ENCODE results near the gene DCTN2. TPM values are rescaled to one million over a fixed set of nuclear protein-coding genes. Genes with fewer than 3 reads are reported as not detected.
"Not testable (repeated sequence)": the region's sequence is repeated elsewhere in the genome, so short reads cannot be mapped to it uniquely, and the experiment has no call there.

DCTN2 gene
- total RNA-seq, 2 experiments from 2014 or later: 39.6 TPM

DNA sequence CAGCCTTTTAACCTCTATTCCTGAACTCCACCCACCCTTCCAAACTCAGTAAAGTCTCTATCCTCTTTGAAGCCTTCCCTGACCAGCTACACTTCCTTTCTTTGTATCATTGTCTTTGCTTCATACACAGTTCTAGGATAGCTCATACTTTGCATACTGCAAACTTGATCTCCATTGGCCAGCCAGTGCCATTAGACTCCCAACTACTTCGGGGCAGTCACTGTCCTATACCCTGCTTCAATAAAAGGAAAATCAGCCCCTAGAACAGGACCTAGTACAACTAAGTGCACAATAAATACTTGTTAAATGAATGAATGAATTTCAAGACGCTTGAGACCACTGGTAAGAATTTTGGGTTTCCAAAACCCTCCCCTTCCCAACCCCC is 43.5 kb upstream of the DCTN2 start:
- no peaks in the 10 kb centered on the region for H3K27me3 Mint-ChIP-seq
- TF ChIP-seq, protein P1, sequence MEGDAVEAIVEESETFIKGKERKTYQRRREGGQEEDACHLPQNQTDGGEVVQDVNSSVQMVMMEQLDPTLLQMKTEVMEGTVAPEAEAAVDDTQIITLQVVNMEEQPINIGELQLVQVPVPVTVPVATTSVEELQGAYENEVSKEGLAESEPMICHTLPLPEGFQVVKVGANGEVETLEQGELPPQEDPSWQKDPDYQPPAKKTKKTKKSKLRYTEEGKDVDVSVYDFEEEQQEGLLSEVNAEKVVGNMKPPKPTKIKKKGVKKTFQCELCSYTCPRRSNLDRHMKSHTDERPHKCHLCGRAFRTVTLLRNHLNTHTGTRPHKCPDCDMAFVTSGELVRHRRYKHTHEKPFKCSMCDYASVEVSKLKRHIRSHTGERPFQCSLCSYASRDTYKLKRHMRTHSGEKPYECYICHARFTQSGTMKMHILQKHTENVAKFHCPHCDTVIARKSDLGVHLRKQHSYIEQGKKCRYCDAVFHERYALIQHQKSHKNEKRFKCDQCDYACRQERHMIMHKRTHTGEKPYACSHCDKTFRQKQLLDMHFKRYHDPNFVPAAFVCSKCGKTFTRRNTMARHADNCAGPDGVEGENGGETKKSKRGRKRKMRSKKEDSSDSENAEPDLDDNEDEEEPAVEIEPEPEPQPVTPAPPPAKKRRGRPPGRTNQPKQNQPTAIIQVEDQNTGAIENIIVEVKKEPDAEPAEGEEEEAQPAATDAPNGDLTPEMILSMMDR (IDR thresholded peaks at IDR 0.05): no peak
- Histone ChIP-seq H3K27me3 (ENCODE audit: control insufficient read depth in 1 of 2, insufficient read depth in 2 of 2, low read length in 2 of 2) (peaks cover 0 to 10% of the 10 kb centered on the region in 2 experiments), H3K36me3 (ENCODE audit: insufficient read depth, low read length) (peaks cover 24% of the 10 kb centered on the region), H3K27ac (ENCODE audit: low read depth in 1 of 2, low read length in 2 of 2) (peak overlapping the region; percentile 53 to 67), H3K4me1 (ENCODE audit: insufficient read depth, low read length) (peaks cover 30% of the 10 kb centered on the region), H3K4me3 (ENCODE audit: low read length) (peak overlapping the region; percentile 99), H3K9me3 (ENCODE audit: control insufficient read depth in 1 of 2, insufficient read depth in 1 of 2, low read length in 2 of 2) (no peaks in the 10 kb centered on the region)
- ChIA-PET CTCF (no interaction called here), POLR2A (interaction anchor here (0.7 to 2.0 kb wide), 4 partner anchors 13 to 110 kb away, joined by 3 to 7 read pairs (median 4); partner anchors contain the start of genes ARHGEF25 and B4GALNT1)
- H3K36me3 Mint-ChIP-seq (ENCODE audit: low read depth): peaks cover 34% of the 10 kb centered on the region
- ATAC-seq (ENCODE audit: poor library complexity) (no peak), DNase-seq (no peak)
- H3K4me1 Mint-ChIP-seq (ENCODE audit: low read depth): peaks cover 39% of the 10 kb centered on the region
- H3K4me3 Mint-ChIP-seq: peak overlapping the region; percentile 91
- peak overlapping the region; percentile 84 for H3K27ac Mint-ChIP-seq
- H3K9me3 Mint-ChIP-seq: no peaks in the 10 kb centered on the region
- intact Hi-C loops (cut with DNase I, micrococcal nuclease): loop anchor here in 1 of 2 experiments (2.0 to 5.0 kb wide), 2 partner anchors 44 to 102 kb away; partner anchors contain the start of genes DCTN2 and OS9

DNA sequence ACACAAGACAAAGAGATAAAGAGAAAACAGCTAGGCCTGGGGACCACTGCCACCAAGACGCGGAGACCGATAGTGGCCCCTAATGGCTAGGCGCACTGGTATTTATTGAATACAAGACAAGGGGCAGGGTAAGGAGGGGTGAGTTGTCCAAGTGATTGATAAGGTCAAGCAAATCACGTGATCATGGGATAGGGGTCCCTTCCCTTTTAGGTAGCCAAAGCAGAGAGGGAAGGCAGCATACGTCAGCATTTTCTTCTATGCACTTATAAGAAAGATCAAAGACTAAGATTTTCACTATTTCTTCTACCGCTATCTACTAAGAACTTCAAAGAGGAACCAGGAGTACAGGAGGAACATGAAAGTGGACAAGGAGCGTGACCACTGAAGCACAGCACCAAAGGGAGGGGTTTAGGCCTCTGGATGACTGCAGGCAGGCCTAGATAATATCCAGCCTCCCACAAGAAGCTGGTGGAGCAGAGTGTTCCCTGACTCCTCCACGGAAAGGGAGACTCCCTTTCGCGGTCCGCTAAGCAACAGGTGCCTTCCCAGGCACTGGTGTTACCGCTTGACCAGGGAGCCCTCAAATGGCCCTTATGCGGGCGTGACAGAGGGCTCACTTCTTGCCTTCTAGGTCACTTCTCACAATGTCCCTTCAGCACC is 42.1 kb upstream of the DCTN2 start:
- not testable (repeated sequence) for DNase-seq

DNA sequence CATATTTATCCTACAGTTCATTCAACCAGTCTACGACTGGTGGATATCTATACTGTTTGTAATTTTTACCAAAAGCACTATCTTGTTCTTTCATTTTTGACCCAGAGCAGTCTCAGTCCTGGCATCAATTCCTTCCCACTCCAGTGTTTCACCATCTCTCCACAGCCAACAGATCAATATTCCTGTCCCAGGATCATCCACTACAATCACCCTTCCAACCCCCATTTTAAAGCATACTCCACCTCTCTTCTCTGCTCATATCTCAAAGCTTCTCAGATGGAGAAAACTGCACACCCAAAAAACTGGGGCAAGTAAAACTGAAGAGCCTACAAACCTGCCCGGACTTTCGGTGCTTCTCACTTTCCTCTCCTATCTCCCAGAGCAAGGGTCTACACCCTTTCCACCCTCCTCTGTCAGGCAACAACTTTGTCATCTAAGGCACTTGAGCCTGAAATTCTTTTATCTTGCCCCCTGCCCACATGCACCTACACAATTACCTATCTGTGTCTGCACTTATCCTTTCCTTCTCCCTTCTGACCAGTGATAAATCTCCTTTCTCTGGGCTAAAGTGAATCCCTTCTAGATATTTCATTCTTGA is 39.9 kb upstream of the DCTN2 start:
- H3K27ac Mint-ChIP-seq: no peak overlapping the region
- ATAC-seq (ENCODE audit: poor library complexity) (no peak), DNase-seq (no peak)
- Histone ChIP-seq H3K27ac (ENCODE audit: low read depth in 1 of 2, low read length in 2 of 2) (no peak overlapping the region), H3K4me1 (ENCODE audit: insufficient read depth, low read length) (peaks cover 26% of the 10 kb centered on the region), H3K36me3 (ENCODE audit: insufficient read depth, low read length) (no peaks in the 10 kb centered on the region), H3K4me3 (ENCODE audit: low read length) (no peak overlapping the region), H3K9me3 (ENCODE audit: control insufficient read depth in 1 of 2, insufficient read depth in 1 of 2, low read length in 2 of 2) (no peaks in the 10 kb centered on the region), H3K27me3 (ENCODE audit: control insufficient read depth in 1 of 2, insufficient read depth in 2 of 2, low read length in 2 of 2) (peaks cover 0 to 10% of the 10 kb centered on the region in 2 experiments)
- H3K27me3 Mint-ChIP-seq: peaks cover 15% of the 10 kb centered on the region
- TF ChIP-seq, protein P1 (IDR thresholded peaks at IDR 0.05): no peak
- ChIA-PET POLR2A (no interaction called here), CTCF (interaction anchor here (1.4 kb wide), 1 partner anchor 41 kb away, joined by 4 read pairs; no protein-coding TSS in a partner anchor)
- no peak overlapping the region for H3K4me3 Mint-ChIP-seq
- intact Hi-C loops (cut with DNase I, micrococcal nuclease): no loop called here
- H3K9me3 Mint-ChIP-seq: no peaks in the 10 kb centered on the region
- peaks cover 16% of the 10 kb centered on the region for H3K4me1 Mint-ChIP-seq (ENCODE audit: low read depth)
- peaks cover 3% of the 10 kb centered on the region for H3K36me3 Mint-ChIP-seq (ENCODE audit: low read depth)

More for the DNA sequence above, 42.1 kb upstream of the DCTN2 start:
- Mint-ChIP-seq H3K4me1 (ENCODE audit: low read depth) (peaks cover 37% of the 10 kb centered on the region), H3K36me3 (ENCODE audit: low read depth) (peaks cover 23% of the 10 kb centered on the region)
- H3K27me3 ChIP-seq (ENCODE audit: control insufficient read depth in 1 of 2, insufficient read depth in 2 of 2, low read length in 2 of 2); H3K27me3 Mint-ChIP-seq; H3K9me3 ChIP-seq (ENCODE audit: control insufficient read depth in 1 of 2, insufficient read depth in 1 of 2, low read length in 2 of 2); POLR2A ChIA-PET; H3K9me3 Mint-ChIP-seq; H3K4me3 Mint-ChIP-seq; intact Hi-C loops (cut with DNase I, micrococcal nuclease); H3K27ac Mint-ChIP-seq; H3K27ac ChIP-seq (ENCODE audit: low read depth in 1 of 2, low read length in 2 of 2); ATAC-seq (ENCODE audit: poor library complexity); H3K4me3 ChIP-seq (ENCODE audit: low read length); CTCF ChIA-PET: not testable (repeated sequence)
- Histone ChIP-seq H3K36me3 (ENCODE audit: insufficient read depth, low read length) (peaks cover 11% of the 10 kb centered on the region), H3K4me1 (ENCODE audit: insufficient read depth, low read length) (peaks cover 30% of the 10 kb centered on the region)
